A549 (cell line): ENCODE results near the gene PLEKHG4B.

Experiments used
- BHLHE40 ChIP-seq: IDR thresholded peaks from 2 replicates; pipeline ENCODE4 v1.6.1; 2012; ENCODE audit warnings: low read depth, low read length, inconsistent platforms
- CTCF ChIP-seq: fragments of >200 bp; sonication (Bioruptor Twin); formaldehyde crosslinking; IDR thresholded peaks from 3 replicates; pipeline ENCODE4 v1.5.1; 2016
- EHMT2 ChIP-seq: fragments of 200-600 bp; sonication (generic); IDR thresholded peaks from 2 replicates; pipeline ENCODE4 v1.6.1; 2016; ENCODE audit warnings: antibody characterized with exemption, low read depth, mild to moderate bottlenecking, moderate library complexity
- EP300 ChIP-seq, 2 experiments: fragments of >200 bp; sonication (Bioruptor Twin); formaldehyde crosslinking; IDR thresholded peaks; 2 replicates in 1 of 2; 3 replicates in 1 of 2; pipeline ENCODE4 v1.6.1; 2016 to 2017
- MAZ ChIP-seq: fragments of 150-350 bp; IDR thresholded peaks from 2 replicates; pipeline ENCODE4 v1.6.1; 2014; ENCODE audit warnings: antibody characterized with exemption, low read depth, low read length, borderline replicate concordance
- MYC ChIP-seq: IDR thresholded peaks from 2 replicates; pipeline ENCODE4 v1.6.1; 2012; ENCODE audit warnings: mild to moderate bottlenecking, inconsistent platforms, low read length, improper control_type of control experiment, borderline replicate concordance
- POLR2A ChIP-seq: IDR thresholded peaks from 2 replicates; pipeline ENCODE4 v1.6.1; 2012; ENCODE audit warnings: mild to moderate bottlenecking, low read length
- RCOR1 ChIP-seq: fragments of 150-350 bp; IDR thresholded peaks from 2 replicates; pipeline ENCODE4 v1.6.1; 2014; ENCODE audit warnings: antibody characterized with exemption, low read length, low read depth
- REST ChIP-seq: fragments of 200-600 bp; sonication (generic); IDR thresholded peaks from 2 replicates; pipeline ENCODE4 v1.6.1; 2016; ENCODE audit warnings: antibody characterized with exemption, mild to moderate bottlenecking, moderate library complexity
- TF ChIP-seq, protein P1 (sequence below): fragments of 450-650 bp; IDR thresholded peaks from 2 replicates; pipeline ENCODE4 v1.6.1; 2014; ENCODE audit warnings: antibody characterized with exemption

DNA sequence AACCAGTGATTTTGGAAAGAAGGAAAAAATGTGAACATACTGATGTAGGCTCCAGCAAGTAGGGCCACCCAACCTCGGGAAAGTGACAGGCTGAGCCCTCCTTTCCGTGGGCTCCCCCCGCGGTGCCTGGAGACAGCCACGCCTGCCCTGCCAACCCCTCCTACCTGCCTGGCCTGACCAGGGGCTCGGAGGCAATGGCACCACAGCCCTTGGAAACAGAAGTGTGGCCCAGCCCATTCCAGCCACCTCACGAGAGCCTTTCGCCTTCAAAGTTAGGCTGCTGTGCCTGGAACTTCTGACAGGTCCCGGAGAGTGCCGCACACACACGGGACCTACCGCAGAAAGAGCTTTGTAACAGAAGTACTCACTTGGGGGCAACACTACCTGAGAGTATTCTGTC lies 49.8 kb downstream of the PLEKHG4B start:
- TF ChIP-seq CTCF (no peak), POLR2A (no peak), REST (no peak), MAZ (no peak), RCOR1 (no peak), EP300 (IDR thresholded peaks at IDR 0.05) (no peak), BHLHE40 (no peak), MYC (no peak), EHMT2 (no peak)
- TF ChIP-seq, protein P1, sequence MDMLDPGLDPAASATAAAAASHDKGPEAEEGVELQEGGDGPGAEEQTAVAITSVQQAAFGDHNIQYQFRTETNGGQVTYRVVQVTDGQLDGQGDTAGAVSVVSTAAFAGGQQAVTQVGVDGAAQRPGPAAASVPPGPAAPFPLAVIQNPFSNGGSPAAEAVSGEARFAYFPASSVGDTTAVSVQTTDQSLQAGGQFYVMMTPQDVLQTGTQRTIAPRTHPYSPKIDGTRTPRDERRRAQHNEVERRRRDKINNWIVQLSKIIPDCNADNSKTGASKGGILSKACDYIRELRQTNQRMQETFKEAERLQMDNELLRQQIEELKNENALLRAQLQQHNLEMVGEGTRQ: no peak
